HG02852 (cell line): ENCODE results near the gene TMEM131L.
"Not testable (repeated sequence)": the region's sequence is repeated elsewhere in the genome, so short reads cannot be mapped to it uniquely, and the experiment has no call there.

Experiments used
- ATAC-seq: cut with Tn5 transposase; IDR thresholded peaks from one replicate; pipeline ENCODE4 v1.9.1; 2021; ENCODE audit warnings: mild to moderate bottlenecking, moderate library complexity; ENCODE audit not compliant: unreplicated experiment

TMEM131L gene

GRCh38 chr4:153609070-153609469 lies 142.9 kb downstream of the TMEM131L start:
- not testable (repeated sequence) for ATAC-seq

GRCh38 chr4:153610623-153611376 lies 144.6 kb downstream of the TMEM131L start:
- no peak for ATAC-seq

- no peak for ATAC-seq
Measured at GRCh38 chr4:153611679-153612078, 145.5 kb downstream of the TMEM131L start.

DNA sequence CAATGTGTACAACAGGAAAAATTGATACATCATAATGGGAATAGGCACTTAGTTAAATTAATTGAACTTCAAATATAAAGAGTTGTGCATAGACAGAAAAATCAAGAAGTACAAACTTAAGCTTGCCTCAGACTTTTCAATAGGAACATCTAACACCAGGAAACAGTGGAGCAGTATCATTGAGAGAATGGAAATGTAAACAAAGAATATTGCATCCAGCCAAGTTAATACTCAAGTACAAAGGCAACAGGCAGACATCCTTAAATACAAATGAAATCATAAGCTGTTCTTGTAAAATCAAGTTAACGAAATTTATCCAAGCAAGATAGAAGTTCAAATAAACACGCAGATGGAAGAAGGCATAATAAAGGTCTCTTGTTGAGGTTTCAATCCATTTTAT lies 146.7 kb downstream of the TMEM131L start:
- no peak for ATAC-seq

- ATAC-seq = no peak
Measured at GRCh38 chr4:153616006-153616555, 149.9 kb downstream of the TMEM131L start.

- no peak for ATAC-seq
Measured at GRCh38 chr4:153618833-153619232, 152.7 kb downstream of the TMEM131L start.

DNA sequence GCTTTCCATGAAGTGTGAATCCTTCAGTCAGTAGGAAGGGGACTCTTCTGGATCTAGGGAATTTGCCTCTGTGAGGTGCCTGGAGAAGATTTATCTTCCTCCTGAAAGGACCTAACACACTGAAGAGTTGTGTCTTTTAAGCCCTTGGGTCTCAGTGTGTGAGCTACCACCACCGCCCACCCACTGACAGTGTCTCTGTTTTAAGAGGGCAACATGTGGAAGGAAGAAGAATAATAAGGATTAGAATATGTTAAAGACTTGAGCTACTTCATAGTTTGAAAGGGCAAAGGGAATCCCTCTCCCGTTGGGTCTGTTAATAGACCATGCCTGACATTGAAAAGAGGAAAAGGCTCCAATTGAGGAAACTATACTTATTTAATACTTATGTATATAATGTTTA lies 153.7 kb downstream of the TMEM131L start:
- no peak for ATAC-seq

DNA sequence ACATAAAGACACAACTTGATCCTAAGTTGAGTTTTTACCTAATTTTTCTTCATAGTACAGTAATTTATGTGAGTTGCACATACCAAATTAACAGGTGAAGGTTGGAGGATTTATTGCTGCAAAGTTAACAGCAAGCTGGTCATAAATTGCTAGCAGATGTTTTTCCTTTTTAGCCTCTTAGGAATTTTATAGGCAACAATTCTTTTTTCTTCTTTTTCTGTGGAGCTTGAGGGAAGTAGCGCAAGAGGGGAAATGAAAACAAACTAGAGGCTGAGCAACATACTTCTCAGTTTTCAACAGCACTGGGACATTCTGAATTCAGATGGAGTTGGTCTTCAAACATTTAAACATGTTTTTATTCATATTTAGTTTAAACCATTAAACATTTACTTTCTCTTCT lies 154.2 kb downstream of the TMEM131L start:
- ATAC-seq = no peak

GRCh38 chr4:153622093-153622492 lies 155.9 kb downstream of the TMEM131L start:
- no peak for ATAC-seq

DNA sequence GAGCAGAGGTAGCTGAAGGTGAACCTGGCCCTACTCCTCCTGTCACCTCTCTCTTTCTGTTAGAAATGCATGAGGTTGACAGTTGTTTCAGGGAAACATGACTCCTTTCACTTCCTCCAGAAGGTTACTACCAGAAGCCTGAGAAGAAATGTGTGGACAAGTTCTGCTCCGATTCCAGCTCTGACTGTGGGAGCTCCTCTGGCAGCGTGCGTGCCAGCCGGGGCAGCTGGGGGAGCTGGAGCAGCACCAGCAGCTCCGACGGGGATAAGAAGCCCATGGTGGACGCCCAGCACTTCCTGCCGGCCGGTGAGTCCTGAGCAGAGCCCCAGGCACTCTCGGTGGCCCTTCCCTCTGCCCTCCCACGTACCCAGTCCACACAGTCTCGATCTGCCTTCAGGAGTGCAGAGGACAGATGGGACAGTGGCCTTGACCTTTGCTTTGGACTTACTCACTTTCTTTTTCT lies 156.6 kb downstream of the TMEM131L start:
- ATAC-seq = no peak

- no peak for ATAC-seq
Measured at GRCh38 chr4:153623491-153623890, 157.3 kb downstream of the TMEM131L start.

- no peak for ATAC-seq
Measured at GRCh38 chr4:153628796-153629315, 162.7 kb downstream of the TMEM131L start.

DNA sequence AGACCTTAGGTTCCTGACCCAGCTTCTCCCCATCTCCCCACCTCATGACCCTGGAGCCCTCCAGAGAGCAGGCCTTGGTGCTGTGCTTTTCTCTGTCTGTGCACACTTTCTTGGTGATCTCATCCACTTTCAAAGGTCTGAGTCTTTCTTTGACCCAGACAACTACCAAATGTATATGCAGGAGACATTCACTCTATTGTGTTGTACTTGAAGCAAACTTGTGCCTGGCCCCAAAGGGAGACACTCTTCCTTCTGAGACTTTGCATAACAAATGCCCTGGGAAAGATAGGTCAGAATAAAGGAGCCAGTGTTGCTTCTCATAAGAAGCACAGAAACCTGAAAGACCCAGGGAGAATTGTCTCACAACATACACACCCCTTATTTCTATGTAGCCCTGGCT lies 163.6 kb downstream of the TMEM131L start:
- no peak for ATAC-seq

GRCh38 chr4:153634738-153635353 lies 168.7 kb downstream of the TMEM131L start:
- no peak for ATAC-seq

GRCh38 chr4:153635846-153636245 lies 169.7 kb downstream of the TMEM131L start:
- no peak for ATAC-seq

- no peak for ATAC-seq
Measured at GRCh38 chr4:153637201-153637600, 171.0 kb downstream of the TMEM131L start.

DNA sequence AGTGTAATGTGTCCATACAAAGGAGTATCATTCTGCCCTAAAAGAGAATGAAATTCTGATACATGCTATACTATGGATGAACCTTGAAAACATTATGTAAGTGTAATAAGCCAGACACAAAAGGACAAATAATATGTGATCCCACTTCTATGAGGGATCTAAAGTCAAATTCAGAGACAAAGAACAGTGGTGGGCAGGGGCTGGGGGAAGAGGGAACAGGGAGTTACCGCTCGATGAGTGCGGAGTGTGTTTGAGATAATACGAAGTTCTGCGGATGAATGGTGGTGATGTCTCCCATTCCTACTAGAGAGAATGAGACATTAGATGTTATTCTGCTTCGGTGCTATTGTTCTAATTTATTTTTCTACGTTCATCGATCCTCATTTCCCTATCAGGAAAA lies 171.9 kb downstream of the TMEM131L start:
- no peak for ATAC-seq

GRCh38 chr4:153638999-153639398 lies 172.8 kb downstream of the TMEM131L start:
- ATAC-seq = no peak

GRCh38 chr4:153639833-153640802 lies 174.0 kb downstream of the TMEM131L start:
- ATAC-seq = no peak

DNA sequence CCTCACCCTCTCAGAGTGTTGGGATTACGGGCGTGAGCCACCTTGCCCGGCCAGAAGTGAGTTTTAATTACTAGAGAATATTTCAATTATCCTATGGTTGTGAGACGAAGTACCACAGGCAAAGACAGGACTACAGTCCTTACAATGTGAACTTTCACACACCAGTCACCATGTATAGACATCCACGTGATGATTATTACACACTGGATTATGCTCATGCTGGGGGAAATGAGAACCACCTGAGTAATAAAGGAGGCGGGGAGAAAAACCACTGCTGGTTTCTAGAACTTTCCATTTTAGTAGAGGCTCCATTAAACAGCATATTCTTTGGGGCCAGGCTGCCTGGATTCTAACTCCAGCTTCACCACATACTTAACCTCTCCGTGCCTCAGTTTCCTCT lies 175.4 kb downstream of the TMEM131L start:
- ATAC-seq = no peak
